ENCODE data around the gene PIGM. TPM values are rescaled to one million over a fixed set of nuclear protein-coding genes. Genes with fewer than 3 reads are reported as not detected.

The PIGM gene
- total RNA-seq, 1 experiment from 2014 or later: 4.4 TPM

GRCh38 chr1:160011781-160012180 lies 20.0 kb downstream of the PIGM start:
- no peak for DNase-seq (ENCODE audit: low spot score)
- Mint-ChIP-seq H3K36me3 (no peaks in the 10 kb centered on the region), H3K27ac (no peak overlapping the region), H3K4me1 (no peaks in the 10 kb centered on the region), H3K27me3 (ENCODE audit: low read depth) (peaks cover 8% of the 10 kb centered on the region; the same call in 1 of the 2 replicates), H3K4me3 (no peak overlapping the region), H3K9me3 (no peaks in the 10 kb centered on the region)
- ATAC-seq: no peak
- CTCF ChIA-PET: no interaction called here
- TF ChIP-seq TCF7 (CRISPR knock-in tag; IDR thresholded peaks at IDR 0.05; ENCODE audit: low read depth): no peak
- TF ChIP-seq NR1H2 (CRISPR knock-in tag; IDR thresholded peaks at IDR 0.05): no peak
- TF ChIP-seq HMGXB4 (CRISPR knock-in tag; IDR thresholded peaks at IDR 0.05): no peak
- no peak for TF ChIP-seq ZNF416 (CRISPR knock-in tag; IDR thresholded peaks at IDR 0.05)
- POLR2A ChIA-PET: no interaction called here

- no peaks in the 10 kb centered on the region for H3K4me1 Mint-ChIP-seq
- ChIA-PET POLR2A (no interaction called here), CTCF (interaction anchor here (5.0 kb wide), 1 partner anchor 118 kb away, joined by 188 read pairs; no protein-coding TSS in a partner anchor)
- H3K36me3 Mint-ChIP-seq: no peaks in the 10 kb centered on the region
- H3K9me3 Mint-ChIP-seq: no peaks in the 10 kb centered on the region
- H3K27ac Mint-ChIP-seq: no peak overlapping the region
- H3K27me3 Mint-ChIP-seq (ENCODE audit: low read depth): peaks cover 8% of the 10 kb centered on the region; the same call in 1 of the 2 replicates
- no peak overlapping the region for H3K4me3 Mint-ChIP-seq
- DNase-seq (ENCODE audit: low spot score) (no peak), ATAC-seq (no peak)
- TF ChIP-seq ZSCAN18 (CRISPR knock-in tag; IDR thresholded peaks at IDR 0.05) (no peak), IRF2 (CRISPR knock-in tag; IDR thresholded peaks at IDR 0.05; ENCODE audit: borderline replicate concordance, low read depth) (no peak), ZBTB43 (CRISPR knock-in tag; IDR thresholded peaks at IDR 0.05) (no peak), FOXK1 (CRISPR knock-in tag; IDR thresholded peaks at IDR 0.05) (no peak), ZNF423 (CRISPR knock-in tag; IDR thresholded peaks at IDR 0.05) (no peak), ELF4 (CRISPR knock-in tag; IDR thresholded peaks at IDR 0.05; ENCODE audit: low read depth) (no peak), OVOL2 (CRISPR knock-in tag; IDR thresholded peaks at IDR 0.05; ENCODE audit: borderline replicate concordance) (no peak), ZMAT4 (CRISPR knock-in tag; IDR thresholded peaks at IDR 0.05) (no peak), PREB (CRISPR knock-in tag; IDR thresholded peaks at IDR 0.05; ENCODE audit: borderline replicate concordance) (no peak), MYBL2 (CRISPR knock-in tag; IDR thresholded peaks at IDR 0.05) (no peak), STAT6 (CRISPR knock-in tag; conservative IDR thresholded peaks at IDR 0.05; ENCODE audit: low read depth) (no peak), NFATC4 (CRISPR knock-in tag; IDR thresholded peaks at IDR 0.05) (no peak), HMGA2 (CRISPR knock-in tag; IDR thresholded peaks at IDR 0.05) (no peak), AFF4 (CRISPR knock-in tag; IDR thresholded peaks at IDR 0.05; ENCODE audit: borderline replicate concordance) (no peak), MAX (CRISPR knock-in tag; IDR thresholded peaks at IDR 0.05) (no peak), ATF6 (CRISPR knock-in tag; IDR thresholded peaks at IDR 0.05) (no peak), NFE2L1 (CRISPR knock-in tag; IDR thresholded peaks at IDR 0.05) (no peak)
Measured at GRCh38 chr1:160009801-160010200, 22.0 kb downstream of the PIGM start.
